ENCODE measurements around the gene SAE1. TPM values are rescaled to one million over a fixed set of nuclear protein-coding genes. Genes with fewer than 3 reads are reported as not detected.
A peak's percentile ranks its signal among the peaks of the same experiment; 100 is the strongest.

The SAE1 gene
- total RNA-seq, 1 experiment from 2014 or later, result 234 TPM

DNA sequence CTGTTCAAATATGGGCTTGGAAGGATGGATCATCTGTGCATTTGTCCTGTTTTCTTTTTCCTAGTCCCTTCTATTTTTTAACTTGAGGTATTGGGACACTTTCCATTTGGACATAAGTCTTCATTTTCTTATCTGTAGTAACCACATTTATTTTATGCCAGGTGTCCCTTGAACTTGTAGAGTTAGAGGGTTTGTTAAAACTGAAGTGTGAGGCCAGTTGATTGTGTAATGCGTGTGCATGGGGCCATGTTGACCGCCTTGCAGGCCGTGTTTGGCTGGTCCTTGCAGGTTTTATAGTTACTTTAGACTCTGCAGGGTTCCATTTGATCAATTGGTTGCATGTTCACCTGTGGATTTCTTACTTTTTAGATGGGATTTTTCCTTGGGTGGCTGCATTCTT, 21.0 kb downstream of the SAE1 start:
- Histone ChIP-seq H3K4me1 (ENCODE audit: insufficient read depth, low read length) (no peaks in the 10 kb centered on the region), H3K23me2 (ENCODE audit: insufficient read length, low read depth, low read length, poor library complexity, severe bottlenecking) (no peaks in the 10 kb centered on the region), H4K8ac (replicated peaks; ENCODE audit: insufficient read length, low read depth, low read length) (peak overlapping the region; percentile 67), H2AFZ (ENCODE audit: low read length) (no peak overlapping the region), H3T11ph (ENCODE audit: low read length) (no peak overlapping the region), H2BK12ac (ENCODE audit: insufficient read length, low read depth, low read length) (no peak overlapping the region), H3K23ac (ENCODE audit: insufficient read length, low read depth, low read length) (no peak overlapping the region), H3K9ac (ENCODE audit: extremely low read depth, insufficient read length, low read length) (no peak overlapping the region), H2BK20ac (ENCODE audit: low read depth, low read length, poor library complexity, severe bottlenecking) (no peak overlapping the region), H3K27me3 (ENCODE audit: insufficient read depth, low read length) (no peaks in the 10 kb centered on the region), H3K27ac (ENCODE audit: insufficient read length, low read depth, low read length) (peak overlapping the region; percentile 71), H3K14ac (ENCODE audit: insufficient read depth, low read length) (no peak overlapping the region), H3K79me2 (ENCODE audit: insufficient read depth, low read length) (peaks cover 5% of the 10 kb centered on the region; the same call in 1 of the 2 replicates), H4K91ac (ENCODE audit: insufficient read length, low read depth, low read length) (no peak overlapping the region), H2BK5ac (ENCODE audit: insufficient read length, low read length) (no peak overlapping the region), H4K20me1 (ENCODE audit: control insufficient read depth, insufficient read depth, insufficient read length) (no peaks in the 10 kb centered on the region), H2BK120ac (ENCODE audit: low read depth, low read length, poor library complexity, severe bottlenecking) (no peak overlapping the region), H2AK5ac (ENCODE audit: insufficient read length, low read length) (no peak overlapping the region), H4K5ac (ENCODE audit: insufficient read length, low read depth, low read length) (no peak overlapping the region), H3K18ac (ENCODE audit: insufficient read length, low read depth, low read length) (no peak overlapping the region), H3K56ac (ENCODE audit: insufficient read length, low read depth, low read length) (no peak overlapping the region), H3K4ac (ENCODE audit: low read depth, low read length) (no peak overlapping the region), H2BK15ac (ENCODE audit: low read depth, low read length) (no peak overlapping the region), H3K9me3 (ENCODE audit: control insufficient read depth, low read depth, low read length) (no peaks in the 10 kb centered on the region), H3K79me1 (ENCODE audit: insufficient read depth, low read depth, low read length, poor library complexity, severe bottlenecking) (peaks cover 15% of the 10 kb centered on the region), H3K4me2 (ENCODE audit: insufficient read depth, insufficient read length, low read length) (no peak overlapping the region)
- Mint-ChIP-seq H3K4me3 (no peak overlapping the region), H3K9me3 (peaks cover 0 to 4% of the 10 kb centered on the region in 2 experiments; a peak in 1 of 5 replicates), H3K4me1 (peaks cover 29 to 32% of the 10 kb centered on the region in 2 experiments), H3K27me3 (ENCODE audit: low read depth) (no peaks in the 10 kb centered on the region), H3K36me3 (ENCODE audit: insufficient read depth in 1 of 3, low read depth in 3 of 3) (peaks cover 59 to 95% (median 81%) of the 10 kb centered on the region in 3 experiments), H3K27ac (peak overlapping the region in 2 of 3 experiments; percentile 31 to 82; a peak in 4 of 7 replicates)
- DNase-seq, result no peak
- no CpG with 5 or more reads among the region's 3 CpGs for WGBS (ENCODE audit: extremely low coverage, insufficient read length, low lambda C conversion rate)
- TF ChIP-seq, protein P1, sequence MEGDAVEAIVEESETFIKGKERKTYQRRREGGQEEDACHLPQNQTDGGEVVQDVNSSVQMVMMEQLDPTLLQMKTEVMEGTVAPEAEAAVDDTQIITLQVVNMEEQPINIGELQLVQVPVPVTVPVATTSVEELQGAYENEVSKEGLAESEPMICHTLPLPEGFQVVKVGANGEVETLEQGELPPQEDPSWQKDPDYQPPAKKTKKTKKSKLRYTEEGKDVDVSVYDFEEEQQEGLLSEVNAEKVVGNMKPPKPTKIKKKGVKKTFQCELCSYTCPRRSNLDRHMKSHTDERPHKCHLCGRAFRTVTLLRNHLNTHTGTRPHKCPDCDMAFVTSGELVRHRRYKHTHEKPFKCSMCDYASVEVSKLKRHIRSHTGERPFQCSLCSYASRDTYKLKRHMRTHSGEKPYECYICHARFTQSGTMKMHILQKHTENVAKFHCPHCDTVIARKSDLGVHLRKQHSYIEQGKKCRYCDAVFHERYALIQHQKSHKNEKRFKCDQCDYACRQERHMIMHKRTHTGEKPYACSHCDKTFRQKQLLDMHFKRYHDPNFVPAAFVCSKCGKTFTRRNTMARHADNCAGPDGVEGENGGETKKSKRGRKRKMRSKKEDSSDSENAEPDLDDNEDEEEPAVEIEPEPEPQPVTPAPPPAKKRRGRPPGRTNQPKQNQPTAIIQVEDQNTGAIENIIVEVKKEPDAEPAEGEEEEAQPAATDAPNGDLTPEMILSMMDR (conservative IDR thresholded peaks at IDR 0.05), result no peak

All from H9 (cell line).